ENCODE results near the gene VAV2.

- TF ChIP-seq CTCF (IDR thresholded peaks at IDR 0.05) = no peak
- TF ChIP-seq SIN3A (IDR thresholded peaks at IDR 0.05; ENCODE audit: borderline replicate concordance, low read depth, low read length) = no peak
- TF ChIP-seq MAX (IDR thresholded peaks at IDR 0.05; ENCODE audit: low read depth) = no peak
- TF ChIP-seq USF1 (IDR thresholded peaks at IDR 0.05; ENCODE audit: borderline replicate concordance, low read depth) = no peak
- TF ChIP-seq EP300 (IDR thresholded peaks at IDR 0.05; ENCODE audit: borderline replicate concordance in 1 of 2, low read depth in 1 of 2, low read length in 1 of 2) = no peak
- TF ChIP-seq REST (IDR thresholded peaks at IDR 0.05; ENCODE audit: low read depth, low read length) = no peak
- no peak for TF ChIP-seq ZBTB33 (IDR thresholded peaks at IDR 0.05; ENCODE audit: borderline replicate concordance, low read depth)
- no peak for TF ChIP-seq POLR2AphosphoS5 (IDR thresholded peaks at IDR 0.05; ENCODE audit: low read depth, low read length)
- TF ChIP-seq MXI1 (IDR thresholded peaks at IDR 0.05; ENCODE audit: low read depth, low read length) = no peak
These were observed 113.7 kb downstream of the VAV2 start for GRCh38 chr9:133878402-133878801.

All from SK-N-SH (cell line).